HG02885 (cell line): ENCODE measurements around the gene CDX1.

Source experiments
- ATAC-seq: cut with Tn5 transposase; IDR thresholded peaks from one replicate; pipeline ENCODE4 v1.9.1; 2021; ENCODE audit warnings: mild to moderate bottlenecking; ENCODE audit not compliant: unreplicated experiment, poor library complexity

CDX1 gene

DNA sequence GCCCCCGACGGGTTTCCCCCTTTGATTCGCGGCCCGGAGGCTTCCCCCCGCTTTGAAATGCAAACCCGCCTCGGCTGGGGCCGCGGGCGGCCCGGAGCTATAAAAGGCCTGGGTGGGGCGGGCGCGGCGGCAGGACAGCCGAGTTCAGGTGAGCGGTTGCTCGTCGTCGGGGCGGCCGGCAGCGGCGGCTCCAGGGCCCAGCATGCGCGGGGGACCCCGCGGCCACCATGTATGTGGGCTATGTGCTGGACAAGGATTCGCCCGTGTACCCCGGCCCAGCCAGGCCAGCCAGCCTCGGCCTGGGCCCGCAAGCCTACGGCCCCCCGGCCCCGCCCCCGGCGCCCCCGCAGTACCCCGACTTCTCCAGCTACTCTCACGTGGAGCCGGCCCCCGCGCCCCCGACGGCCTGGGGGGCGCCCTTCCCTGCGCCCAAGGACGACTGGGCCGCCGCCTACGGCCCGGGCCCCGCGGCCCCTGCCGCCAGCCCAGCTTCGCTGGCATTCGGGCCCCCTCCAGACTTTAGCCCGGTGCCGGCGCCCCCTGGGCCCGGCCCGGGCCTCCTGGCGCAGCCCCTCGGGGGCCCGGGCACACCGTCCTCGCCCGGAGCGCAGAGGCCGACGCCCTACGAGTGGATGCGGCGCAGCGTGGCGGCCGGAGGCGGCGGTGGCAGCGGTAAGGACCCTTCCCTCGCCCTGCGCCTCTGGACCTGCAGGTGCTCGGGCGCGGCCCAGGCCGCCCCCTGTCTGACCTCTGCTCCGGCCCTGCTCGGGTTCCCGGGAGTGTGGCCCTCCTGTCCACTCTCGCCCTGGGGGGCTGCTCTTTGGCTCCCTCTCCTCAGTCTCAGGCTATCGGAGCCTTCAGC is at the start of gene CDX1:
CDX1 (plus strand) TSS at position 129 of the 862 bp plus-strand sequence; CDS start at position 228, 99 bp downstream.
- no peak for ATAC-seq

DNA sequence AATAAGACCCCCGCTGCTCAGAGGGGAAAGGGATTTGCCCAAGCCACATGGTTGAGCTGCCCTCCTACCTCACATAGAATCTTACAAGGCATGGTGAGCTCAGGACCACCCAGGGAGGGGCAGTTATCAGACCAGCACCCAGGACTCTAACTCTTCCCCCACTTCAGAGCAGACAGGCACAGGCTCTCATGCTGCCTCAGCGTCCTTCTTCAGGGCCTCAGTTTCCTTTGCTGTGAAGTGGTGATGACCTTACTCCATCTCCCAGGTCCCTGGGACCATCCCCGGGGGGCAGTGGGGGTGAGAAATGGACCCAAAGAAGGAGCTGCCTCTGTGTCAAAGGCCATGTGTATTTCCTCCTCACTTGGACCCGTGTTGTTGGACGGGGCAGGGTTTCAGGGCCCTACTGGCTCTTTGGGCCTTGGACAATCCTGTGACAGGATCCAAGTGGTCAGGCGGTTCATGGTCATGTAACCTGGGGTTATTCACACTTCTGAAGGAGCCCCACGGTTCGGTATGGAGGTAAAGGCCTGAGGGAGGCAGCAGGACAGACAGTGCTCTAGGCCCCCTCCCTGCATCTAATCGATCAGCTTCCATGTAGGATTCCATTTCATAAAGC is 48.5 kb upstream of the CDX1 start:
- ATAC-seq: no peak

DNA sequence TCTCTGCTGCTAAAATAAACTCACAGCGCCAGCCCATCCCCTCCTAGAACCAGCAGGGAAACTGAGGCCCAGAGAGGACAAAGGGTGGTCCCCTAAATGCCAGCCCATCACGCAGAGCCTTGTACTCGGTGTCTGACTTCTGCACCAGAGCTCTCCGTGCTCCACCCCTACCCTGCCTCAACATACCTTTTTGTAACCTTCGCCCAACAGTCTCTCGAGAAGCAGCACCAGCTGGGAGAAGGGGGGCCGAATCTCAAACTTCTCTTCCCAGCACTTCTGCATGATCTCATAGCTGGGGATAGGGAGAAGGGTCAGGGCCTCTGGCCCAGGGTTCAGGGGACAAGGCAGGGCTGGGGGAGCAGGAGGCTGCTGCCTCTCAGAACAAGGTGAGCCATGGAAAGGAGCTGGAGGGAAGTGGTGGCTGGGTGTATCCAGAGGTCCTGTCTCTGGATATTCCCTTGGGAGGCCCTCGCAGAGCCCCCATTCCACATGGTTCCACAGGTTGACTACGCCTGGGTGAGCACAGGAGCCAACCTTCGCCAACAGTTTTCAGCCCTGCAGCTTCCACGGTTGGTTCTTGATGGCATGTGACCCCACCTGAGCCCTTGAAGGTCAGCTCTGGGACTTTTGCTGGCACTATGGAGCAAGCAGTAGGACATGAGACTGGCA is 47.9 kb upstream of the CDX1 start:
- ATAC-seq: no peak

DNA sequence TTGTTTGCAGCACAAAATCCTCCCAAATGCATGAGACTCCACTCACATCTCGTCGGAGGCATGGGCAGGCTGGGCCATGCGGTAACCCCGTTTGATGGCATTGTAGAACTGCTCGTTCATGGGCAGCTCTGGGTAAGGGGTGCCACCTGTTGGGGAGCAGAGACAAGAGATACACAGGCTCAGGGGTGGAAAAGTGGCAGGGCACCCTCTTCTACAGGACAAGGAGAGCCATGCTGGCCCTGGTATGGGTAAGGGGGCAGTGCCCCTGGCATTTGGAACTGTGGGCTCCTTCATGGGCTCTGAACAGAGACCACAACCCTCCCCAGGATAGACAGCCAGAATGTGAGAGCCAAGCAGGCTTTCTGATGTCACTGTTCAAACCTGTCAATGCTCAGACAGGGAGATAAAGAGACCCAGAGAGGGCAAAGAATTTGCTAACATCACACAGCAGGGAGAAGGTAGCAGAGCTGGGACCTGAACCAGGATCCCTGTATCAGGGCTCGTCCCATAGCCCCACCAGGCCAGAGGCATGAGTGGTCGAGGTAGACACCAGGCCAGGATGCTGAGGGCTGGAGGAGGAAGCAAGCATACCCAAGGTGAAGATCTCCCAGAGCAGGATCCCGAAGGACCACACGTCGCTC is 47.0 kb upstream of the CDX1 start:
- no peak for ATAC-seq

DNA sequence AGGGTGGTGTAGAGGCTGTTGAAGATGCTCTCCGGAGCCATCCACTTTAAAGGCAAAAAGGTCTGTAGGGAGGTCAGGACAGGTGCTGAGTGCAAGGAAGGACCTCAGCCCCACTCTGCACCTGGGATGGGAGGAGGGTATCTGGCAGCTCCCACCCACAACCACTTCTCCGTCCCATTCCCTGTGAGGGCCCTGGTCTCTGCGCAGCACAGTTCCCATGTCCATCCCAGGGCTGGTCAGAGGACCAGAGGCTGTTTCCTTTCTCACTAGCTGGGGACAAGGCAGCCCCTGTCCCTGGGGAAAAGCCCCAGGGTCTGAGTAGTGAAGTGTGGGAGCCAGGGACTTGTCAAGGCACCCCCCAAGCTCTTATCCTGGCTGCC is 46.5 kb upstream of the CDX1 start:
- no peak for ATAC-seq

DNA sequence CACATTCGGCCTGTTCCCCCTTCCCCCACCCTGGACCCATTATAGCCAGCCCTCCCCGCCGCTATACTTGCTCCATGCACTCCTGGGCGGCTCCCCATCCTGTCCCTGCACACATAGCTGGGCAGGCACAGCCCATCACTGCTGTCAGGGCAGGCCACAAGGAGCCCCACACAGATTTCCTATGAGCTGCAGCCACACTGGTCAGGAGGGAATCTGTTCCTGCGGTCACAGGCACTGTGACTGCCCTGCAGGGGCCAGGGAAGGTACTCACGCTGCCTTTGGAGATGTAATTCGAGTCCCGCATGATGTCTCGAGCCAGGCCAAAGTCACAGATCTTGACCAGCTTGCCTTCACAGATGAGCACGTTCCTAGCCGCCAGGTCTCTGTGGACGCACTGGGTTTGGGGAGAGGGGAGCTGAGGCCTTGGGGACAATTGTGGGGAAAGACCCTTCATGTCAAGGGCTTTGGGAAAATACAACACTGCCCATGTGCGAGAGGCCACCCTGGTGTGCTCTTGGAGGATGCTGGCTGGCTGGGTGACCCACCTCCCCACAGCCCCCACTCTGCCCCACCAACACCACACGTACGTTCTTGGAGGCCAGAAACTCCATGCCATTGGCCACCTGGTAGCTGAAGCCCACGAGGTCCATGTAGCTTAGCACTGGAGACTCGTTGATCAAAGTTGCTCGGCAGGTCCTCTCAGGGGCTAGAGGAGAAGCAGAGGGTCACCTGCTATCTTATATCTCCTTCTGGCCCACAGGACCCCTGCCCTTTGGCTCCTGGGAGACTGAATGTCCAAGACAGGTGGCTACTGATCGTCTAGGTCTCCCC is 45.7 kb upstream of the CDX1 start:
- ATAC-seq: no peak

DNA sequence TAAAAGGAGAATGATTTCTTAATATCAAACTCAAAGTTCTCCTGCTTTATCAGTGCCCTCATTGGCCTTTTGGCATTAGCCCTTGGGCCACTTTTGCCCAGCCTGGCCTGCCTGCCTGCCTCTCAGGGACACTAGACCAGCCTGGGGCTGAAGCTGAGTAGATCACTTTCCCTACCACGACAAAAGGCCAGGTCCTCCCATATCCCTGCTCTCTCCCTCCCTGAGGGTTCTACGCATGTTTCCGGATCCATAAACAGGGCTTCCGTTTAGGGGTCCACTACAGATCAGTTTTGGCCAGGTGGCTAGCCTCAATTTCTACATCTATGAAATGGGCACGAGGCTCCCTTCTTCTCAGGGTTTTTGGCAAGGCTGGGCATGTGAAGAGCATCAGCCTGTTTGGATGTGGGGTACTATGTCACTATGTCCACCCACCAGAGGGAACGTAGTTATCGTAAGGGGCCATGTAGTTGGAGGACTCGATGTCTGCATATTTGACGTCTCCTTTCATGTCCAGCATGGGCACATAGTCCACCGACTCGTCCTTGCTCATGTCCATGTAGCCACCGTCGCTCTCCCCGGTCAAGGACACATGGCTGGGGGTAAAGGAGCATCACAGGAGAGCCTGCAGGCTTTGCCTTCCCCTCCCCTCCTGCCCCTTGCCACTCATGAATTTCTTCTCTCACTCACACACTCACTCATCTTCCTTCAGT is 45.0 kb upstream of the CDX1 start:
- no peak for ATAC-seq

DNA sequence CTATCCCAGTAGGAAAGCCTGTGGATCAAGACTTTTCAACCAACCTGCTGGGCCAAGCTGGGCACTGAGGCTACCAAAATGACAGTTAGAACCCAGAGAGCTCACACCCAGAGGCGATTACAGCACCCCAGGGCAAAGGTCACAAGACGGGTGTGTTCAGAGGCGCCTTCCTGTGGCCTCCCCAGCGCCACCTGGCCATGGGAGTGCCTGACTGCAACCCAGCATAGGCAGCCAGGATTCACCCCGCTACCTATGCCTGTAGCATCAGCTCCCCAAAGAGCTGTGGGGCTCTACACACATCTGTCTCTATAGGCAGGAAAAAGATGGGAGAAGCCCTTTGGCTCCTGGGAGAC is 44.4 kb upstream of the CDX1 start:
- peak; percentile 83 for ATAC-seq

DNA sequence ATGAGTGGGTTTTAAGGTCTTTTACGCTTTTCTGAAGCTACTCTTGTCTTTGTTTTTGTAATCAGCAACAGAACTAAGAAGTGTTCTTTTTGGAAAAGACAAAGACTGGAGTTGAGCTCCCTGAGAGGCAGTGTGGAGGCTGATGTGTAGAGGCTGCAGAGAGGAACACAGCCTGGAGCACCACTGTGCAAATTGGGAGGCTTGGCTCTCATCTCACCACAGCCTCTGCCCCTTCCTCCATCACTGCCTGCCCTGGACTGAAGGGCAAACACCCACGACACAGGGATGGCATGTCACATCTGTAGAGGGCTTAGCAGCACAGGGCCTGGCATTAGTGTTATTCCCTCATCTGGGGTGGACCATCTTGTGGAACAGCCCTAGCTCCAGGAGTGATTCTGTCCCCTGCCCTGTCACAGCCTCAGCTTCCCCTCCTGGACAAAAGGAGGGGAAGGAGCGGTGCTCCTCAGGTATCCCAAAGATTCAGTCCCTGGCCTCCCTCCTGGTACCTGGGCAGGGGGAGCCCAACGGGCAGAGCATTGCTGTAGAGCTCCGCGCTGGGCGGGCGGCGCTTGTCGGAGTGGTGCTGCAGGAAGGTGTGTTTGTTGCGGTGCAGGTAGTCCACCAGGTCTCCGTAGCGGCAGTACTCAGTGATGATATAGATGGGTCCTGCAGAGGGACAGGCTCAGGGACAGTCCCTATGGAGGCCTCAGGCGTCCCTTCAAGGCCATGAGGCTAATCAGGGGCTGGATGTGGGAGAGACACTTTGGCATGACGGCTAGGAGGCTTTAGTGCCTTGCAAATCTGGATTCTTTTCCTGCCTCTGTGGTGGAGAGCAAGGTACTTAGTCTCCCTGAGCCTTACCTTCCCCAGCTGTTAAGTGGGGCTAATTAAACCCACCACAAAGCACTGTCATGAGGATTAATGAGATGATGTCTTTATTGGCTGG is 43.8 kb upstream of the CDX1 start:
- no peak for ATAC-seq

DNA sequence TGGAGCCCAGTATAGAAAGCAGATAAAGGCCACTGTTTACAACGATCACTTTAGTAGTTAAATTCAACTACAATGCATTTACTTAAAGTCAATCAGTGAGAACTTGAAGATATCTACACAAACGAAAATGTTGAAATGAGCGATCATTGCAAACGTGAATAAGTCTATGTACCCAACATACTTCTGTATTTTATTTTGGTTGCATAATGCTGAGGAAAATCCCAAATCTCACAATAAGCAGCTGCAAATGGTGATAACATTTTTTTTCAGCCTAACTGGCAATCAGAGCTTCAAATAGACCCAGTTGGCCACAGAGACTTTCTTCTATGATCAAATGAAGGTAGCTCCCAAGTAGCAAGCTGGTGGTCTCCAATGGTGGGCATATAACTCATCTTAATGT is 43.0 kb upstream of the CDX1 start:
- no peak for ATAC-seq

DNA sequence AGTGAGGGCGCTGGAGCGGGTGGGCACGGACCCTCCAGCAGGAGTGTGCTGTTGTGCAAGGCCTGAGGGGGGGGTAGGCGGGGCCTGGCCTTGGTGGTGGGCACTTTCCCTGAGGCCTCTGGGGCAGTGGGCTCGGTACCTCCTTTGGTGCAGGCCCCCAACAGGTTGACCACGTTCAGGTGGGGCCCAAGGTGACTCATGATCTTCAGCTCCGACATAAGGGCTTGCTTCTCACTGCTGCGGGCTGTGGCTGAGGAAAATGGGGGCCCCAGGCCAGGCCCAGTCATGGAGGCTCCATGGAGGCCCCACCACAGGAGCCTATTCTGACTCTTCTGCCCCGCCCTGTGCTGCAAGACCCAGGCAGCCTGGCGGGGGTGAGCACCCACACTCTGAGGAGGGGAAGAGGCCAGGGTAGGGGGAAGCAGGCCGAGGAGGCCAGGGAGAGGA is 42.4 kb upstream of the CDX1 start:
- no peak for ATAC-seq

DNA sequence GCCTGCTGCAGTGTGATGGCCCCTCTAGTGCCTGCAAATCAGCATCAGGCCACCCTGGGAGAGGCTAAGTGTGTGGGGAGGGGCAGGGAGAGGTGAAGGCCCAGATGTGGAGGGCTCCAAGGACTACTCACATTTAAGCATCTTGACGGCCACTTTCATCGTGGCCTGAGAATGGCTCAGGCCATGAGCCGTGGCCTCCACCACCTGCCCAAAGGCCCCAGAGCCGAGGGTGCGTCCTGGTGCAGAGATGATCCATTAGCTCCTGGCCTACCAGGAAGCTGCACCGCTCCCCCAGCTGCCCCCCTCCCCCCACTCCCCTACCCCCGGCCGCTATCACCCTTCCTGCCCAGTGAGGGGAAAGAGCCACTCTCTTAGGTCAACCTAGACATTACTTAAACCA is 42.0 kb upstream of the CDX1 start:
- ATAC-seq: no peak

DNA sequence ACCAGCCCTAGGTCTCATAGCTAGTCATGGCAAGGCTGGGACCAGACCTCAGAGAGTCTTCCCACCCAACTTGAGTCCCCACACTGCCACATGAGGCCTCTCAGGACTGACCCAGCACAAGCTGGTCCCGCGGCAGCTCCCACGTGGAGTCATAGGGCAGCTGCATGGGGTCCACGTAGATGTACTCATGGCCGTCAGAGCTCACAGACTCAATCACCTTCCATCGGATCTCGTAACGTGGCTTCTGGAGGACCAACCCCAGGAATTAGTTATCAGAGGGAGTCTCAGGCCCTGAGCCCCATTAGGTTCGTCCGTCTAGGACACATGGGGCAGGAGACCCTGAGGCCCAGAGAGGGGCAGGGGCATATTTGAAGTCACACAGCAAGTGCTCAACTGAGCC is 41.2 kb upstream of the CDX1 start:
- no peak for ATAC-seq

DNA sequence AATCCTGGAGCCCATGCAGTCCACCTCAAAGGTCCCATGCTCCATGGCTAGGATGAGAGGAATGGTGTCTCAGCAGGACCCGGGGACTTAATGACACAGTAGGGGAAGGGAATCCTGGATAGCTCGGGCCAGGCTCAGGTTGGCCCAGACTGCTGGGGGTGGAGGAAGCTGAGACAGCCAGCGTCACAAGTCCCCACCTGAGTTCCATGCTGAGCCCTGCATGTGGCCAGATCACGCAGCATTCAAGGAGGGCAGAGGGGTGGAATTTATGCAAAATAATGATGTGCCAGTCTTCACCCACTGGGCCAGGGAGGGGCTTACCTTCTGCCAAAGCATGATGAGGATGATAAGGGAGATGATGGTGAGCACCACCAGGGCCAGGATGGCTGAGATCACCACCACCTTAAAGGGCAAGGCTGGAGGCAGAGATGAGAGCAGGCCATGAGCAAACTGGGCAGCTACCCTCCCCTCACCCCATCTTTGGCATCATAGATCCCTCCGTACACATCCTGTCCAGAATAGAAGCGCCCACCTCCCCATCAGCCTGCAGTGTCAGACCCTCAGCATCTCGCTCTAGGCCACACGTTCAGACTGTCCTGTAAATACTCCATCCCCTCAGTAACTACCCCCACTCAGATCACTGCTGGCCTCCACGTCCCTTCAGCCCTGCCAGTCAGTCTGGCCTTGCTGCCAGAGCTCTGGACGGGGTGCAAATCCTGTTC is 40.2 kb upstream of the CDX1 start:
- no peak for ATAC-seq

DNA sequence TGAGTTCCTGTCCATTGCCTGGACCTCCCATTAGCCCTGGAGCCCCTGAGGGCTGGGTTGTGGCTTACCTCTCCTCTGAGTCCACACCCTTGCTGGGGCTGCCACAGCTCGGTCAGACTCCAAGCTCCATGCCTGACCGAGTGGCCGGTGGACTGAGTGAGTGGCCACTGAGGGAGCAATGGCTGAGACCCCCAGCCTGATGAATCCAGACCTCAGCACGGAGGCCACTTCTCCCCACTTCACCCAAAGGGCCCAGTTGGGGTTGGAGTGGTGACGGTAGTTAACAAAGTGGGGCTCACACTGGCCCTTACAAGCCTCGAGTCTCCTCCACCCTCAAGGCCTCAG is 39.7 kb upstream of the CDX1 start:
- ATAC-seq: no peak

DNA sequence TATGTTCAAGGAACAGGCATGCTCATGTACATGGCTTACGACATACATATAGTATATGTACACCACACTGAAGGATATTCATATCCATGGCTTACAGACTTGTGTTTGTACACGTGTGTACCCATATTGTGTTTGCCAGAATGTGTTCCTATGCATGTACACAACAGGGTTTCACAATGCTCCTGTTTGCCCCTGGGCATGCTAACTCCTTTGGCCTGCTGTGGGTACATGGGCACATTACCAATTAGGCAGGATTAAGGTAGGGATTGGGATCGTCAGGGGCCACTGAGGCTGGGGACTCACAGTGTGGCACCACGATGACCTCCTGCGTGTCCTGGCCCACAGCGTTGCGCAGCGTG is 37.1 kb upstream of the CDX1 start:
- no peak for ATAC-seq

DNA sequence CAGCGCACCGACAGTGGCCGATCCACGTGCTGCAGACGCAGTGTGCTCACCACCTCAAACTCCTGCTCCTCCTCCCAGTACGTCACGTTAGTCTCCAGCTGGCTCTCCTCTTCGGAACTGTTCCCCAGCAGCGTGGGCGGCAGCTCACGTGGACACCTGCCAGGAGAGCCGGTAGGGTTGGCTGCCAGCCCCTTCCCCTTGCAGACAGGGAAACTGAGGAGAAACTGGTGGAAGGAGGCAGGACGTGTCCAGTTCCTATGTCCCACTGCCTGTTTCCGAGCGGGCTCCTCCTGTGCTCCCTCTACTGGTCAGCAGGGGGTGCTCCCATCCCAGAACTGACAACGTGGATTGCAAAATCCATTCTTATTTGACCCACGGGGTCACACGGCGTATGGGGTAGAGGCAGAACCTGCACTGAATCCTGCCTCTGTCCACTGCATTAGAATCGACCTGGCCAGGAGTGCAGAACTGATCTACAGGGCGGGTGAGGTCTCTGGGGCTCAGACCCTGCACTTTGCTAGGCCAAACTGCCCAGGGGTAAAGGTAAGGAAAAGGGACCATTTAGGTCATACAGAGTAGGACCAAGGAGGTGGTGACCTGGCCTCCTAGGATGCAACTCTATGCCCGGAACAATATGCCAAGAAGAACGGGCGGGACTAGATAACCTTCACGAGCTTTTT is 36.6 kb upstream of the CDX1 start:
- peak; percentile 53 for ATAC-seq
